ENCODE data around the gene FBXO34. TPM values are rescaled to one million over a fixed set of nuclear protein-coding genes. Genes with fewer than 3 reads are reported as not detected.

Gene FBXO34
- total RNA-seq, 1 donor = 28.9 TPM

DNA sequence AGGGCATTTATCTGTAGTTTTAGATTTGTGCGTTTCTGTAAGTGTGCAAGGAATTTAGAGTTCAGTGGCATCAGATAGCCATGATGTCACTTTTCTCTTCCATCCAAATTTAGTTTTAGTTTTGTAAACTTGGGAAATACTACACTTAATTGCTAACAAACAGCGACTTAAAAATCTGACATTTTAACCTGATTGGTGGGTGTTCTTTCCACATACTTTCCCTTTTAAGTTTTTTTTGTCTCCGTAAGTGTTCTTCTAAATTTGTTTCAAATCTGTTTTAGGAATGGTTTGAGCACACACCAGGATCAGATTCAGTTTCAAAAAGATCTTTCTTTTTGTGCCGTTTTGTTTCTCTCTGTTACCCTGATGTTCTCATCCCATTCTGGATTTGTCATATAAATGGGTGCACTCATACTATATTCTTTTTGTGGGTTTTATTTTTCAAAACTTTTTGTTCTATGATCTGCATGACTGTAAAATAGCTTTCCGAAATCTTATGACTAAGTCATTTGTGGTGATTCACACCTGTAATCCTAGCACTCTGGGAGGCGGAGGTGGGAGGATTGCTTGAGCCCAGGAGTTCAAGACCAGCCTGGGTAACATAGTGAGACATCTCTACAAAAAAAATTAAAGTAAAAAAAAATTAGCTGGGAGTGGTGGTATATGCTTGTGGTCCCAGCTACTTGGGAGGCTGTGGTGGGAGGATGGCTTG lies 58.9 kb downstream of the FBXO34 start:
- no peak overlapping the region for H3K4me3 ChIP-seq (ENCODE audit: low read depth, low read length)
- TF ChIP-seq, protein P1, sequence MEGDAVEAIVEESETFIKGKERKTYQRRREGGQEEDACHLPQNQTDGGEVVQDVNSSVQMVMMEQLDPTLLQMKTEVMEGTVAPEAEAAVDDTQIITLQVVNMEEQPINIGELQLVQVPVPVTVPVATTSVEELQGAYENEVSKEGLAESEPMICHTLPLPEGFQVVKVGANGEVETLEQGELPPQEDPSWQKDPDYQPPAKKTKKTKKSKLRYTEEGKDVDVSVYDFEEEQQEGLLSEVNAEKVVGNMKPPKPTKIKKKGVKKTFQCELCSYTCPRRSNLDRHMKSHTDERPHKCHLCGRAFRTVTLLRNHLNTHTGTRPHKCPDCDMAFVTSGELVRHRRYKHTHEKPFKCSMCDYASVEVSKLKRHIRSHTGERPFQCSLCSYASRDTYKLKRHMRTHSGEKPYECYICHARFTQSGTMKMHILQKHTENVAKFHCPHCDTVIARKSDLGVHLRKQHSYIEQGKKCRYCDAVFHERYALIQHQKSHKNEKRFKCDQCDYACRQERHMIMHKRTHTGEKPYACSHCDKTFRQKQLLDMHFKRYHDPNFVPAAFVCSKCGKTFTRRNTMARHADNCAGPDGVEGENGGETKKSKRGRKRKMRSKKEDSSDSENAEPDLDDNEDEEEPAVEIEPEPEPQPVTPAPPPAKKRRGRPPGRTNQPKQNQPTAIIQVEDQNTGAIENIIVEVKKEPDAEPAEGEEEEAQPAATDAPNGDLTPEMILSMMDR (IDR thresholded peaks at IDR 0.05; ENCODE audit: insufficient read depth, low read depth, low read length) = no peak
- DNase-seq (ENCODE audit: low read depth) = no peak

DNA sequence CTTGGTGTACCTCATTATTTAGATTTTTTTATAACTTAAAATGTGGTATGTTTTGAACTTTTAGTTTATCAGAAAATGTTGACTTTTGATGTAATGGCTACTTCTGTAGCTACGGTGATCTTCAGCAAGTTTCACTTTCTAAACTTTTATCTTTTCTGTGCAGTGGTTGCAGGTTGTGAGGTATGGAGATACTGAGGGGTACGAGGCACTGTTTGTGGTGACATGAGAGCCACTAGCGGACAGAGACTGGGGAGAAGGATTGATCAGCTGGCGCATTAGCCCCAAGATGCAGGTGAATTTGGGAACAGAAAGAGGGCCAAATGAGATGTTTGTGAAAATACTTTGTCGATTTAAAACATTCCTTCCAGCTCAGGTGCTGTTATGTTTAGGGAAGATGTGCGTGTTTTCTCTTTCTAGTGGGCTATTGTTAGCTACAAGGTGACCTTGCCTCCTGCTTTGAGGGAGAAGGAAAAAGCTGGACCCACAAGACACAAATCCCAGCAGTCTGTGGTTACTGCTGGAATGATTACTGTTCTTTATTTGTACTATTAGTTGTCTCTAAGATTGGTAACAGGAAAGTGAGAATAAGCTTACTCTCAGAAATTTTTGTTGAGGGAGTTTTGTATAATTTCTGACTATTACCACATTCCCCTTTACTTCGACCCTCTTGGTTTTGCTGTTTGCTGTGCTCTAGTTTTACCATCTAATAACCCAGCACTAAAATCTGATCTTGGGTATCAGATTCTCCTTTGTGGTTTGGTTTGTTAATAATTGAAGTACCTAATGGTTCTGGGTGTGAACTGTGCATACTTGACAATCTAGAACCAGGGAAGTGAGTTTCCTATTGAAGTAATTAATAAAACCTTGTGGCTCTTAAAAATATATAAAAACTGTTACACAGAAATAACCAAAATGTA lies 61.7 kb downstream of the FBXO34 start:
- DNase-seq (ENCODE audit: low read depth) = peak; percentile 64
- H3K4me3 ChIP-seq (ENCODE audit: low read depth, low read length) = no peak overlapping the region
- TF ChIP-seq, protein P1 (IDR thresholded peaks at IDR 0.05; ENCODE audit: insufficient read depth, low read depth, low read length) = no peak

DNA sequence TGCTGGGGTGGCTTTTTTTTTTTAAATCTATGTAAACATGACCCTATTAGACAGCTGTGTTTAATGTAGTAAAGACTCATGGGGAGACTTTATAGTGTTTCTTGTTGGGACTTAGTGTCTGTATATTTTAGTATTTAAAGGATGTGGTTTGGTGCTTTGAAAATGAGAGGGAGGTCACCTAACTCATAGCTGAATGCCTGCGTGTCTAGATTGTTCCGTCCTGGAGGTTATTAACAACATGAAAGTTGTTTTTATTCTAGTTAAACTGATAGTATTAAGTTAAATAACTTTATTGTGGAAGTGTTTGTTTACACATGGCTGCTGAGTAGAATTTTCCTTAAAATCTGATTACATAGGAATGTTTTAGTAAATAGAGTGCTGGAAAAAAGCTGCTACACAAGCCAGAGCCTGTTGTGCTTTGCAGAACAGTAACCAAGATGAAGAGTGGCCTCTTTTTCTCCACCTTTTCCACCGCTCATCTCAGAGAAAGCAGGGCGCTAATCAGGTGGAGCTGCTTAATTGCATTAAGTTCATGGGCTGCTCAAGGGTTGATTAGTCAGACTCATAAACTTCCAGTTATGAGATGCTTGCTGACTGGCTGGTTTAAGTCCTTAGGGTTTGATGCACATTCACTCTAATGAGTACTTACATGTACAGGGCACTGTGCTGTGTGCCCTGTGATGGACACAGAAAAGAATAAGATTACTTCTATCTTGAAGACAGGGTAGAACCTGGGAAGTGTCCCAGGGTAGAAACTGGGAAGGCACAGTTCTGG lies 62.7 kb downstream of the FBXO34 start:
- TF ChIP-seq, protein P1 (IDR thresholded peaks at IDR 0.05; ENCODE audit: insufficient read depth, low read depth, low read length) = no peak
- H3K4me3 ChIP-seq (ENCODE audit: low read depth, low read length) = peak overlapping the region; percentile 4
- DNase-seq (ENCODE audit: low read depth) = peak; percentile 95

DNA sequence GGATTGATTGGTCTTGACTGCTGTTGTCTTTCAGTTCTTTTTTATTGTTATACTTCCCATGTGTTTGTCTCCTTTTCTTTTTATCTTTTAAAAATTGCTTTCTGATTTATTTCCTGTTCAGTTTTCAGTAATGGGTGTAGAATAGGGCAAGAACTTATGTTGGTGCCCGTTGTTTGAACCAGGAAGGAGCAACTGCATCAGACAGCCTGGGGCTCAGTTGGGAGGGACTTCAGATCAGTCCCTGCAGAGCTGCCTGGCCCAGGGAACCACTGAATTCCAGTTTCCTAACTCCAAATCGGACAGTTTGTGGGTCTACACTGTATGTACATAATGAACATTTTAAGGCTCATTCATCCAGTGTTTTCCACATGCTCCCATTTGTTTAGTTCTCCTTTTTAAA lies 64.9 kb downstream of the FBXO34 start:
- no peak overlapping the region for H3K4me3 ChIP-seq (ENCODE audit: low read depth, low read length)
- TF ChIP-seq, protein P1 (IDR thresholded peaks at IDR 0.05; ENCODE audit: insufficient read depth, low read depth, low read length) = no peak
- DNase-seq (ENCODE audit: low read depth) = no peak

DNA sequence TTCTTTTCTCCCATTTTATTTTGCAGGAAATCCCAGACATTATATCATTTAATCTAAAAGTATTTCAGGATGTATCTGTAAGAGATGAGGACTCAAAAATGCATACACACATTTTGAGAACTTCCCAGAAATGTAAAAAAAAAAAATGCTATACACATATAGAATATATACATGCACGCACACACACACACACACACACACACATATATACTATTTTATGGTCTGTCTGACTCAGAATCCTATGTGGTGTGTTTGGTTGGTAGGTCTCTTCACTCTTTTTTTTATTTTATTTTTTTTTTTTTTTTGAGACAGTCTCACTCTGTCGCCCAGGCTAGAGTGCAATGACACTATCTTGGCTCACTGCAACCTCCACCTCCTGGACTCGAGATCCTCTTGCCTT lies 65.5 kb downstream of the FBXO34 start:
- TF ChIP-seq, protein P1 (IDR thresholded peaks at IDR 0.05; ENCODE audit: insufficient read depth, low read depth, low read length) = no peak
- no peak overlapping the region for H3K4me3 ChIP-seq (ENCODE audit: low read depth, low read length)
- DNase-seq (ENCODE audit: low read depth) = no peak

DNA sequence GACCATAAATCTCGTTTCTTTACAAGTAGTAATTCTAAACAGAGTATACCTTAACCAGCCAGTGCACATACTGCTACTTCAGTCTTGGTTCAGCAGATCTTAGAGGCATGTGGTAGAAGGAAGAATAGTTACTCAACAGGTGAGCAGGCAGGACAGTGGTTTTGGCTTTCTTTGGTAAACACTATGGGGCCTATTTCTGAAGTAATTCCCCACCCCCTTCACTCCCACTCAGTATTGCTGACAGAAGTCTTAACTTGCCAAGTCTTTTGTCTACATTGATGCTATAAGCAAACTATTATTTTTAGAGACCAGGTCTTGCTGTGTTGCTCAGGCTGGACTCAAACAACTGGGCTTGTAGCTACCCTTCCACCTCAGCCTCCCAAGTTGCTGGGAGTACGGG lies 68.5 kb downstream of the FBXO34 start:
- DNase-seq (ENCODE audit: low read depth) = no peak
- no peak overlapping the region for H3K4me3 ChIP-seq (ENCODE audit: low read depth, low read length)
- TF ChIP-seq, protein P1 (IDR thresholded peaks at IDR 0.05; ENCODE audit: insufficient read depth, low read depth, low read length) = no peak

Measured in fibroblast of villous mesenchyme (primary cell).